GM21390 (cell line): ENCODE results near the gene MS4A15.
A peak's percentile ranks its signal among the peaks of the same experiment; 100 is the strongest.
"Not testable (repeated sequence)": the region's sequence is repeated elsewhere in the genome, so short reads cannot be mapped to it uniquely, and the experiment has no call there.

ENCODE experiments used
- ATAC-seq: cut with Tn5 transposase; IDR thresholded peaks from one replicate; pipeline ENCODE4 v1.9.1; 2021; ENCODE audit not compliant: unreplicated experiment

MS4A15 gene

GRCh38 chr11:60753309-60753708, 3.4 kb upstream of the MS4A15 start:
- no peak for ATAC-seq

GRCh38 chr11:60754887-60755286, 1.8 kb upstream of the MS4A15 start:
- no peak for ATAC-seq

- ATAC-seq = no peak
Observed at GRCh38 chr11:60757231-60757800, 649 bp downstream of the MS4A15 start.

GRCh38 chr11:60758671-60759070, 2.0 kb downstream of the MS4A15 start:
- not testable (repeated sequence) for ATAC-seq

- ATAC-seq = not testable (repeated sequence)
Observed at GRCh38 chr11:60759438-60760225, 3.0 kb downstream of the MS4A15 start.

- peak; percentile 31 for ATAC-seq
Observed at GRCh38 chr11:60761436-60762190, 4.9 kb downstream of the MS4A15 start.

- peak; percentile 65 for ATAC-seq
Observed at GRCh38 chr11:60762851-60763691, 6.4 kb downstream of the MS4A15 start.

- ATAC-seq = no peak
Observed at GRCh38 chr11:60763692-60764369, 7.2 kb downstream of the MS4A15 start.

- ATAC-seq = peak; percentile 42
Observed at GRCh38 chr11:60764879-60765278, 8.2 kb downstream of the MS4A15 start.

- no peak for ATAC-seq
Observed at GRCh38 chr11:60765355-60765754, 8.7 kb downstream of the MS4A15 start.

GRCh38 chr11:60766547-60766946, 9.9 kb downstream of the MS4A15 start:
- no peak for ATAC-seq

GRCh38 chr11:60767388-60767811, 10.7 kb downstream of the MS4A15 start:
- ATAC-seq = no peak

GRCh38 chr11:60768202-60768601, 11.5 kb downstream of the MS4A15 start:
- no peak for ATAC-seq

- ATAC-seq = no peak
Observed at GRCh38 chr11:60769273-60769672, 12.6 kb downstream of the MS4A15 start.

GRCh38 chr11:60769811-60770210, 13.1 kb downstream of the MS4A15 start:
- no peak for ATAC-seq

GRCh38 chr11:60771146-60771545, 14.5 kb downstream of the MS4A15 start:
- ATAC-seq = no peak

GRCh38 chr11:60771879-60772525, 15.3 kb downstream of the MS4A15 start:
- peak; percentile 38 for ATAC-seq

- ATAC-seq = no peak
Observed at GRCh38 chr11:60772666-60773065, 16.0 kb downstream of the MS4A15 start.

GRCh38 chr11:60774726-60775125, 18.1 kb downstream of the MS4A15 start:
- no peak for ATAC-seq

GRCh38 chr11:60775420-60775961, 18.8 kb downstream of the MS4A15 start:
- peak; percentile 73 for ATAC-seq
